NCI-H1048 (cell line): ENCODE results near the gene ETNK1.
"Not testable (repeated sequence)": the region's sequence is repeated elsewhere in the genome, so short reads cannot be mapped to it uniquely, and the experiment has no call there.

Experiments
- DNase-seq: peaks from one replicate; lab custom pipeline; 2025; lab: John Stamatoyannopoulos, UW

Gene ETNK1

DNA sequence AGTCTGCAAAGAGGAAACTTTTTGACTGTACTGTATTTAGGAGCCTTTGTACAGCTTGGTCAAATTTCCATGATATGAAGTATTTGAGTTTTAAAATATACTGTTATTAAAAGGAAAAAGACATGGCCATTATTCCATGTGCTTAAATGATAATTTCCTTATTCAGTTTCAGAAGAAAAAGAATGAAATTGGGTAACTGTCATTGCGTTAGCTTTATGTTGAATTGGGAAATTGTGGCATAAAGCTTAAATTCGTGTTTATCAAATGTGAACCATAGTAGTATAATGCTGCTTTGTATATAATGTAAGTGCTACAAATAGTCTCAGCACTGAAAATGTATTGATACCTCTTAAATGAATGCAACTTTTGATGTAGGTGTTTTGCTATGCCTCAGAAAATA is 64.9 kb downstream of the ETNK1 start:
- DNase-seq: no peak

DNA sequence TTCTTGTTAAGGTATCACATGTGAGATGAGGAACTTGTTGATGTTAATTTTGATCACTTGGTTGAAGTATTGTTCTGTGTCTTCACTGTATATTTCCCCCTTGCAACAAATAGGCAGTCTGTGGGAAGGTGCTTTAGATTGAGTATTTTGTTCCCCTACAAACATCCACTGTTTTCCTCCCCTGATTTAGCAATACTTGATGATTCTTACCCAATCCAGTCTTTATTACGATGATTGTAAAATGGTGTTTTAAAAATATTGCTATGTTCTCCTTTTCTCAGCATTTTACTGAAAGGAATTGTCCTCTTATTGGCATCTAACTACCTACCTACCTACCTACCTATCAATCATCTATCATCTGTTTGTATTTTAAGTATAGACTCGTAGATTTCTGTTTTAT is 66.3 kb downstream of the ETNK1 start:
- no peak for DNase-seq

DNA sequence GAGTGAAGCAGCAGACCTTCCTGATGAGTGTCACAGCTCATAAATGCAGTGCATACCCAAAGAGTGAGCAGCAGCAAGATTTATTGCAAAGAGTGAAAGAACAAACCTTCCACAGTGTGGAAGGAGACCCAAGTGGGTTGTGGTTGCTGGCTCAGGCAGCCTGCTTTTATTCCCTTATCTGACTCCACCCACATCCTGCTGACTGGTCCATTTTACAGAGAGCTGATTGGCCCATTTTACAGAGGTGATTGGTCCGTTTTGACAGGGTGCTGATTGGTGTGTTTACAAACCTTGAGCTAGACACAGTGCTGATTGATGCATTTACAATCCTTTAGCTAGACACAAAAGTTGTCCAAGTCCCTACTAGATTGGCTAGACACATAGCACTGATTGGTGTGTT is 67.5 kb downstream of the ETNK1 start:
- not testable (repeated sequence) for DNase-seq

DNA sequence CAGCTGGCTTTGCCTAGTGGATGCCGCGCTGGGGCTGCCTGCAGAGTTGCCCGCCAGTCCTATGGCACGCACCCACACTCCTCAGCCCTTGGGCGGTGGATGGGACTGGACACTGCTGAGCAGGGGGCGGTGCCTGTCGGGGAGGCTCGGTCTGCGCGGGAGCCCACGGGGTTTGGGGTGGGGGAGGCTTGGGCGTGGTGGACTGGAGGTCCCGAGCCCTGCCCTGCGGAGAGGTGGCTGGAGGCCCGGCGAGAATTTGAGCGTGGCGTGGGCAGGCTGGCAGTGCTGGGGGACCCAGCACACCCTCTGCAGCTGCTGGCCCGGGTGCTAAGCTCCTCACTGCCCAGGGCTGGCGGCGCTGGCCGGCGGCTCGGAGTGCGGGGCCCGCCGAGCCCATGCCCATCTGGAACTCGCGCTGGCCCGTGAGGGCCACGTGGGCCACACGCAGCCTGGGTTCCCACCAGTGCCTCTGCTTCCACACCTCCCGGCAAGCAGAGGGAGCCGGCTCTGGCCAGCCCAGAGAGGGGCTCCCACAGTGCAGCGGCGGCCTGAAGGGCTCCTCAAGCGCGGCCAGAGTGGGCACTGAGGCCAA is 68.1 kb downstream of the ETNK1 start:
- DNase-seq: no peak

DNA sequence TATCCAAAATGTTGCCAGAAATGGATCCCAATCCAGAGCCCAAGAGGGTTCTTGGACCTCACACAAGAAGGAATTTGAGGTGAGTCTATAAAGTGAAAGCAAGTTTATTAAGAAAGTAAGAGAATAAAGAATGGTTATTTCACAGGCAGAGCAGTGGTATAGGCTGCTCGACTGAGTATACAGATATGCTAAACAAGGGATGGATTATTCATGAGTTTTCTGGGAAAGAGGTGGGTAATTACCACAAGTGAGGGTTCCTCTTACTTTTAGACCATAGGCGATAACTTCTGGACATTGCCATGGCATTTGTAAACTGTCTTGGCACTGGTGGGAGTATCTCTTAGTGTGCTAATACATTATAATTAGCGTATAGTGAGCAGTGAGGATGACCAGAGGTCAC is 73.6 kb downstream of the ETNK1 start:
- no peak for DNase-seq

DNA sequence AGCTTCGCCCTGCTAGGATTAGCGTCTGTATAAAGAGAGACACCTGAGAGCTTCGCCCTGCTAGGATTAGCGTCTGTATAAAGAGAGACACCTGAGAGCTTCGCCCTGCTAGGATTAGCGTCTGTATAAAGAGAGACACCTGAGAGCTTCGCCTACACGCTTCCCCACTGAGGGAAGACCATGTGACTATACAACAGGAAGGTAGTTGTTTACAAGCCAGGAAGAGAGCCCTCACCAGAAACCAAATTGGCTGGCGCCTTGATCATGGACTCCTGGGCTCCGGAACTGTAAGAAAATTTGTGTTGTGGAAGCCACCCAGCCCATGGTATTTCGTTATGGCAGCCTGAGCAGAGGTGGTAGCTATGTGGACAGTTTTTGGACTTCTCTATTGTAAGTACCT is 74.7 kb downstream of the ETNK1 start:
- DNase-seq: not testable (repeated sequence)

DNA sequence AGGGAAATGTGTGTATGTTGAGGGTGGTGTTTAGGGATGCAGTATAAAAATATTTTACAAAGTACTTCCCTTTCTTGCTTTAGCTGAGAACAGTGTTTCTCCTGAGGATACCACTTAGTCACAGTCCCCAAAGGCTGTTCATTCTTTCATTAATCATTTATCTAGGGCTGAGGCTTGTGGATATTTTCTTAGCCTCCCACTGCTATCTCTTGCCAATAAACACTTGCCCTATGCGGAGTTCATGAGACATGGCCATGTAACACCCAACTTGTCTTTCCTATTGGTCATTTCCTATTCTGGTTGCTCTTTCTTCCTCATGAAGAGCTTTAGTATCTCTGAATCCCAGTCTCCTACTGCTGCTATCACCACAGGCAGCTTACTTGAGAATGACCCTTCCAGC is 75.1 kb downstream of the ETNK1 start:
- DNase-seq: no peak

DNA sequence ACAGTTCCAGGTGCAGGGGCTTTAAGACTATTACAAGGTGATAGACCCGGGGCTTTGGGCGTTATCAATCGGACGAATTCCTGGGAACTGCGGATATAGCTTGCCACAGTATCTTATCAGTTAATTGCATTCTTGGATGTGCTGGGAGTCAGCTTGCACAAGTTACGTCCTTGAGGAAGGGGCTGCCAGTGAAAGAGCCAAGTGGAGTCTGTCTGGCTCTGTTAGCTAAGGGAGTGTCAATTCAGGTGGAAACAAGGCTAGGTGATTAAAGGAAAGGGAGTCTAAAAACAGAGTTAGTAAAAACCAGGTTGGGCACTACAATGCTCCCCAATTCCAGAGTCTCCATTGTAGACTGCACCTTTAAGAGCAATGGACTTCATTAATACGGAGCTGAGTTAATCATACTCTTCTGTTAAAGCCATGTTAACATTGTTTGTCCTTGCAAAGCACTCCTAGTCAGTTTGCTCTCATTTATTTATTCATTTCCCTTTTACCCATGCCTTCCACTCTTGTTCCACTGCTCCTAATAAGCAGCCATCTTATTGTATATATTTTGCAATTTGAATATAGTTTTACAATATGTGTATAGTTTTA is 76.3 kb downstream of the ETNK1 start:
- not testable (repeated sequence) for DNase-seq

DNA sequence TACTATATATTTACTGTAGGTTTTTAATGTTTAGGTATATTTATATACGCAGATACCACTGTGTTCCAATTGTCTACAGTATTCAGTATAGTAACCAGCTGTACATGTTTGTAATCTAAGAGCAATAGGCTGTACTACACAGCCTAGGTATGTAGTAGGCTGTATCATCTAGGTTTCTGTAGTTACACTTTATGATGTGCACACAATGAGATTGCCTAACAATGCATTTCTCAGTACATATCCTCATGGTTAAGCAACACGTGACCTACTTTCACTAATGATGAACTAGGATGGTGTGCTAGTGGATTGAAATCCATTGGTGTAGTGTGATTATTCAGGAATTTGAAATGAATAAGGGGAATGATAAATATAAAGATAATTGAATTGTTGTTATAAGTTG is 77.7 kb downstream of the ETNK1 start:
- no peak for DNase-seq

DNA sequence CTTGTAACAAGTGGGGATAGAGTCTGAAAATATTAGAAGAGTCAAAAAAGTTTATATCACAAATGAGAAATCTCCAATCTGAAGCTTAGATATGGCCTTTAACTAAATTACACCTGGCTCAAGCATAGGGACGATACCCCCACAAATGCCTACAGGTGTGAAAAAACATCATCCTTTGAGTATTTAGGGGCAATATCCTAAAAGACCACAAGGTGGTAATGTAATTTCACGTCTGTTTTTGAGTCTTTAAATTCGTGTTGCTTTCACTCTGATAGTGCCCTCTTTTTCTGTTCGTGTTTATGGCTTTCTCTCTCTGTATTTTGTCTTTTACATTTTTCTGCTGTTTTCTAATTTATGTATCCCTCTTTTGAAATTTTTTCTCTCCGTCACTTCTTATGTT is 84.3 kb downstream of the ETNK1 start:
- no peak for DNase-seq

DNA sequence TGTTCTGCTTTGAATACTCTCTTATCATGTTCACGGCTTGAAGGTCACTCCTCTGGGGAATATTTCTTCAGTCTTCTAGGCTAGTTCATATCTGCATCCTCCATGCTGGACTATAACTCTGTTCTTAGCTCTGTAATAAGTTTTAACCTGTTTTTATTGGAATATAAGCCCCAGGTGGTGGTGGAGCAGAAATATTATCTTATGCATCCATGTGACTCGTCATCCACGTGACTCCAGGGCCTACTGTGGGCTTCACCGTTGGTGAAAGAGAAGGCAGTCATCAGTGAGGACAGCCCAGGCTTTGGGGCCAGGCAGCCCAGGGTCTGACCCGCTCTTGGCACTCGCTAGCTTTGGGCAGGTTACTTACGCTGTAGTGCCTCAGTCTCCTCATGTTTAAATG is 87.1 kb downstream of the ETNK1 start:
- DNase-seq: no peak

DNA sequence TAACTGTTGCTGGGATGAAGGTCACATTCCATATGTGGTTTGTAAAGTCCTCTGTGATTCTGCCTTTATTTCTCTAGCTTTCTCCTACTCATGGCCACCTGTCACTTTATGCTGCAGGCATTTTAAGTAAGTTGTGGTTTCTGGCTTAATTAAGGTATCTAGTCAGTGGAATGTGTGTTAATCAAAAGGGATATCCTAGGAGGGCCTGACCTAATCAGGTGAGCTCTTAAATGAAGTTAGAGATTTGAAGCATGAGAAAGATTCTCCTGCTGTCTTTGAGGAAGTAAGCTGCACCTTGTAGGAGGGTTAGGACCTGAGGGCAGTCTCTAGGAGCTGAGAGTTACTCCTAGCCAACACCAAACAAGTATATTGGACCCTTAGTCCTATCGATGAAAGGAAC is 90.3 kb downstream of the ETNK1 start:
- no peak for DNase-seq

DNA sequence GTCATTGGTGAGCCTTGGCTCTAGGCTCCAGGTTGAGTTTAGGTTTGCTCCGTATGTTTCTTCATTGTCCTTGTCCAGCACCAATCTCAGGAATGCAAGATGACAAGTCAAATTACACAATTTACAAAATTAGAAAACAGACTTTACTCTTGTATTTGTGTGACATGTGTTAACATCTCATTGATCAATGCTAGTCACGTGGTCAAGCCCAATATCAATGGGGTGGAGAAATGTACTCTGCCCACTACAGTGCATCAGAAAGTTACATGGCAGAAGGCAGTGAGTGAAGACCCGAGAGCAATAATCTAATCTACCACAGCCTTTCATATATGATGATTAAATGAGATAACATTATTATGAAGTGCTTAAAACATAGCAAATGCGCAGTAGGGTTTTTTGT is 94.8 kb downstream of the ETNK1 start:
- DNase-seq: no peak

DNA sequence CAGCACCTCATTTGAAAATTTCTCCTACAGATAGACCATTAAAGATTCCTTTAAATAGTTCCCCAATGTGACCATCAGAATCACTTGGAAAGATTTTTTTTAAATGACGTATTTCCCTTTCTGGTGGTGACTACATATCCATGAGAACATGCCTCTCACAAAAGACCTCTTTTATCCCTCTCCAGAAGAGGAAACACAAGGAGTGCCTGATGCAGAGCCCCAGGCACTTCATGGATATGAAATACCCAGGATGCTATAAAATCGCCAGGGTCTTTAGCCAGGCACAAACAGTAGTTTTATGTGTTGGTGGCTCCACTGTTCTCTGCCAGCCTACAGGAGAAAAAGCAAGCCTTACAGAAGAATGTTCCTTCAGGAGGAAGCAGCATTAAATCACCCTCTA is 97.1 kb downstream of the ETNK1 start:
- no peak for DNase-seq

DNA sequence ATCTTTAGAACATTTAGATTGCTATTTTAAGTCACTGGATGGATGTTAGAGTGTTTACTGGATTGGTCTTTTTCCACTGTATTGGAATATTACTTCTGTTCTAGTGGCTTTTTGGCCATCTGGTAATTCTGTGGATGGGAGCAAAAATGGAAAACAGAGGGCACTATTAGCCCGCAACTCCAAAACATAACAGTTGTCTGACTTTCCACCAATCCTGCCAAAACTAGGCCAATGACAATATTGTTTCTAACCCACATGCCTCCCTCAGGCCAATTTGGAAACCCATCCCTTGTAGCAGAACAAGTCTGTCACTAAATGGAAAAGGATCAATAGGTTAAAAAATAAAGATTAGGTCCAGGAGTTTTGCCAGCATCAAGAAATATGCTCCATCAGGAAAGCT is 97.8 kb downstream of the ETNK1 start:
- DNase-seq: no peak

DNA sequence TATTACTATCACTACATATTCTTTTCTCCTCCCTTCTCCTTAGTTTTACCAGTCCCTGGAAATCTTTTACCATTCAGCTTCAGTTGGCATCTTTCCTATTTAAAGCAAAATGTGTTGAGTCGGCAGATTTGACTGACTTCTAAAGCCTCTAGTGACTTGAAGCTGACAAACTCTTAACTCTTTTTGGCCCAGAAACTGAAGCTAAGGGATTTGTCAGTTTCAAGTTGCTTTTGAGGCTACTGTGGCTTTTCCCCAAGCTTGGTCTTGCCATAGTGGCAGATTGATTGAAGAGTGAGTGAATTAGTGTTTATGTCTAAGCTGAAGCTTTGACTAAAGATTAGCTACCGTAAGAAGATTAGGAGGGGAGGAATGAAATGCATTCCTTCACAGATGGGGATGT is 104.0 kb downstream of the ETNK1 start:
- DNase-seq: no peak

DNA sequence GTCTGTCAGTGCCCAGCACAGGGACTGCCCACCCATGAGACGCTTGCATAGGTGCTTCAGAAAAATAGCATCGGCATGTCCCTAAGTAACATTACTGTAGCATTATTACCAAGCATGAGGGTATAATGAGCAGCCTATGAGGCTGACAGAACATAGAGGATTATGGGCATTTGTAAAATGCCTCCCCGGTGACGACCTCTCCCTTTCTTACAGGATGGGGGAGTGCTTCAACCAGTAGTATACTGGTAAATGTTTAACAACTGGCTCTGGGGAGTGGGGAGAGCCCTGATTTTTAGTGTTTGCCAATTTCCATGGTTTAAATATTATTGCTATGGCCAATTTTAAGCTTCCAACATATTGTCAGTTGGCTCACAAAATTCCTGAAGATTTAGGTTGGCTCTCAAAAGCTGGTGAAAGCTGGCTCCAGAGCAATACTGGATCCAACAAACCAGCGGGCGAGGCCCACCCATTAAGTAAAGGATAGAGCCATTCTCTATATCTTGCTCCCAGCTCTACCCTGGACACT is 104.5 kb downstream of the ETNK1 start:
- DNase-seq: no peak

DNA sequence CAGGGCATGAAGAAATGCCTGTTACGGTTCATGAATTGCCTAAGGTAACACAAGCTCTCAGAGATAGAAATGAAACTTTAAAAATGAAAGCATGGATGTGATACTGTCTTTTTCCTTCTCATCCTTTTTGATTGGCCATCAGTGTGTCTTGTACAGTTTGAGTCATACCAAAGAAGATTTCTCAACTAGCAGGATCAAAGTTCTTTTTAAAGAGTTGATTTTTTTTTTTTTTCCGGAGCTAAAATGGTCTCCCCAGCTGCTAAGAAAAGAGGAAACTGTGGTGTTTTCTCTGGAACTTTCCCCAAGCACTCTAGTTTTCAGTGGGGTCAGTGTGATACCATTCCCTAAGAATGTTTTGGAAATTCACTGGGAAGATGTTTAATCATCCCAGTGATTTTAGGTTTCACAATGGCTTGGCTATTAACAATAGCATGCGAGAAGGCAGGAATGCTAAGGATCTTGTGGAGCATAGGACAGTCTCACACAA is 105.0 kb downstream of the ETNK1 start:
- DNase-seq: no peak

DNA sequence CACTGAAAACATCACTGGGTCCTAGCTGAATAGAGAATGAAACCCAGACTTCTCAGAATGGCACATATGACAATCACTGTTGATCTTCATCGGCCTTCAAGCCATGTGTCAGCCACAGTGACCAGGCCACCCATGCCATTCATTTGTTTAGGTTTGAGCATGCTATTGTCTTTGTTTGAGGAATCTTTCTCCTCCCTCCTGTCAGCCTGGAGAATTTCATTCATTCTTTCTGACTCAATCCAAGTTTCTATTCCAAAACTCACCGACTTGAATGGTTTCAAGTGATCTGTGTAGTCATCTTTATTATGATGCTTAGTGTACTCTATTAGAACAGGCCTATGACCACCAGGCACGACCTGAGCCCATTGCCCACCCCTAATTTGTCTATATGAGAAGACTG is 106.3 kb downstream of the ETNK1 start:
- DNase-seq: no peak

DNA sequence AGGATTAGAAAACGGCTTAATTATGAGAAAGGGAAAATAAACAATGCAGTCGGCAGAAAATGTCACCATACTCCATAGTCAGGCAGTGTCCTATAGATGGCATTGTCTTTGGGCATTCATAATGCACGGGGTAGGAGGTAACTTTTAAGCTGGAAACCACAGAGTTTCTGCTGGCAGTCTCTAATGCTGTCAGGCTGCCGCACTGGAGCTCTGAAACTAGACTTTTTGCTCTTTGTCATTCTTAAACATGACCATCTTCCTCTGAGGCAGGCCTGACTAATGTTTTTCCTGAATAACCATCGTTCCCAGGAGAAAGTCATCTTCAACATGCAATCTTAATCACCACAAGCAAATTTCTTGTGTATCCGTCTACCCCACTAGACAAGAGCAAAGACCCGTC is 108.8 kb downstream of the ETNK1 start:
- DNase-seq: no peak

DNA sequence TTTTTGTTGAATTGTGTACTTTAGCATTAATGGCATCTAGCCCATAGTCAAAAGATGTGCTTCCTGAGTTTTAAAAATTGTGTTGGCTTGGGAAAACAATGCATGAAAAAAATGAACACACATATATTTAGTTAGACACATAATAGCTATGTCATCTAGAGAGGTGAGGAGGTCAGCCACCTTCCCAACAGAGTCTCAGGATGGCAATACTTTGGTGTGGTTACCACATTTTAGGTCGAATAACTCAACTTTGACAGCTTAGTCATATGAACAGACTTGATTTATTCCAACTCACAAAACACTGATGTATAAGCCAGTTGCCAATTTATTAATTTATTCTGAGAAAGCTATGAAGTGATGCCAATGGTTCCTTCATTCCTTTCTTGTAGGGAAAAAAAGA is 114.0 kb downstream of the ETNK1 start:
- DNase-seq: no peak
